Prostate gland (tissue), 2 donors: Measurements from ENCODE around the gene NDUFA13.

ENCODE experiments used
- POLR2A ChIP-seq: fragments of 450-650 bp; IDR thresholded peaks from one replicate; pipeline ENCODE4 v1.6.1; 2016; ENCODE audit warnings: antibody characterized with exemption, mild to moderate bottlenecking
- POLR2AphosphoS5 ChIP-seq: sonication (generic); formaldehyde crosslinking; IDR thresholded peaks from one replicate; pipeline ENCODE4 v1.6.1; 2017; ENCODE audit warnings: antibody characterized with exemption
- TF ChIP-seq, protein P1 (sequence below), 4 experiments: fragments of 200-600 bp in 2 of 4; fragments of 450-650 bp in 2 of 4; sonication (generic) in 2 of 4; IDR thresholded peaks; 1 replicate in 3 of 4; 2 replicates in 1 of 4; pipeline ENCODE4 v1.5.1; 2016 to 2019; ENCODE audit warnings: antibody characterized with exemption in 4 of 4, mild to moderate bottlenecking in 2 of 4, moderate library complexity in 2 of 4

DNA sequence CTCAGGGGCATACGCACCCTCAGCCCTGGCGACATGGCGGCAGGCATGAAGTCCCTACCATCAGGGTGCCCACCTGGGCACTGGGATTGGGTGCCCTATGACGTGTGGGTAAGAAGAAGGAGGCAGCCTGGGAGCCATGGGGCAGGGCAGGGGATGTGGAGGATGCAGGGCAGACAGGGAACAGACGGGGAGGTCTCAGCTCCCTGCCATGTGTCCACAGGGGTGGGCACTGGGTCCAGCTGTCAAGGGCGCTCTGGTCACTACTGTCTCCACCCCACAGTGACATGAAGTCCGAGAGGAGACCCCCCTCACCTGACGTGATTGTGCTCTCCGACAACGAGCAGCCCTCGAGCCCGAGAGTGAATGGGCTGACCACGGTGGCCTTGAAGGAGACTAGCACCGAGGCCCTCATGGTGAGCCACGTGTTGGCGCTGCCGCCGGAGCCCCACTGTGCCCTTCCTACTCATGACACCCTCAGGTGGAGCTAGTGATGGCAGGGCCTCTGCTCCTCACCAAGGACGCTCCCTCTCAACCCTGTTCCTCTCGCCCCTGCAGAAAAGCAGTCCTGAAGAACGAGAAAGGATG lies 23.9 kb upstream of the NDUFA13 start:
- TF ChIP-seq, protein P1, sequence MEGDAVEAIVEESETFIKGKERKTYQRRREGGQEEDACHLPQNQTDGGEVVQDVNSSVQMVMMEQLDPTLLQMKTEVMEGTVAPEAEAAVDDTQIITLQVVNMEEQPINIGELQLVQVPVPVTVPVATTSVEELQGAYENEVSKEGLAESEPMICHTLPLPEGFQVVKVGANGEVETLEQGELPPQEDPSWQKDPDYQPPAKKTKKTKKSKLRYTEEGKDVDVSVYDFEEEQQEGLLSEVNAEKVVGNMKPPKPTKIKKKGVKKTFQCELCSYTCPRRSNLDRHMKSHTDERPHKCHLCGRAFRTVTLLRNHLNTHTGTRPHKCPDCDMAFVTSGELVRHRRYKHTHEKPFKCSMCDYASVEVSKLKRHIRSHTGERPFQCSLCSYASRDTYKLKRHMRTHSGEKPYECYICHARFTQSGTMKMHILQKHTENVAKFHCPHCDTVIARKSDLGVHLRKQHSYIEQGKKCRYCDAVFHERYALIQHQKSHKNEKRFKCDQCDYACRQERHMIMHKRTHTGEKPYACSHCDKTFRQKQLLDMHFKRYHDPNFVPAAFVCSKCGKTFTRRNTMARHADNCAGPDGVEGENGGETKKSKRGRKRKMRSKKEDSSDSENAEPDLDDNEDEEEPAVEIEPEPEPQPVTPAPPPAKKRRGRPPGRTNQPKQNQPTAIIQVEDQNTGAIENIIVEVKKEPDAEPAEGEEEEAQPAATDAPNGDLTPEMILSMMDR (IDR thresholded peaks at IDR 0.05), result no peak
- TF ChIP-seq POLR2AphosphoS5 (no peak), POLR2A (no peak)
